ENCODE results near the gene HIBCH. TPM values are rescaled to one million over a fixed set of nuclear protein-coding genes. Genes with fewer than 3 reads are reported as not detected.
"Not testable (repeated sequence)": the region's sequence is repeated elsewhere in the genome, so short reads cannot be mapped to it uniquely, and the experiment has no call there.

The HIBCH gene
- total and polyA plus RNA-seq, 3 donors from 2014 or later: 44.1 to 67.0 (median 46.1) TPM

GRCh38 chr2:190162851-190163250 is 156.8 kb downstream of the HIBCH start:
- no peak for TF ChIP-seq POLR2A (IDR thresholded peaks at IDR 0.05)
- TF ChIP-seq CTCF (IDR thresholded peaks at IDR 0.05): no peak
- 89 to 95% methylated on average over 11 of the region's 11 CpGs for WGBS, 2 donors

GRCh38 chr2:190159453-190159852 is 160.2 kb downstream of the HIBCH start:
- 48 to 60% methylated on average over 3 of the region's 3 CpGs for WGBS, 2 donors
- H3K27ac ChIP-seq: no peak overlapping the region
- H3K27me3 ChIP-seq: no peaks in the 10 kb centered on the region
- no peak overlapping the region for H3K4me3 ChIP-seq
- no peaks in the 10 kb centered on the region for H3K36me3 ChIP-seq (ENCODE audit: low read depth, missing control alignments)
- TF ChIP-seq POLR2A (IDR thresholded peaks at IDR 0.05) (no peak), CTCF (IDR thresholded peaks at IDR 0.05) (no peak)
- intact Hi-C loops (cut with DNase I; ENCODE audit: low total_unique reads): no loop called here
- H3K4me1 ChIP-seq: no peaks in the 10 kb centered on the region
- H3K9me3 ChIP-seq: no peaks in the 10 kb centered on the region
- no peak for DNase-seq

More at GRCh38 chr2:190162851-190163250, 156.8 kb downstream of the HIBCH start:
- Histone ChIP-seq H3K27me3 (no peaks in the 10 kb centered on the region), H3K27ac (no peak overlapping the region), H3K9me3 (no peaks in the 10 kb centered on the region), H3K4me3 (no peak overlapping the region), H3K4me1 (no peaks in the 10 kb centered on the region), H3K36me3 (ENCODE audit: low read depth, missing control alignments) (no peaks in the 10 kb centered on the region)
- intact Hi-C loops (cut with DNase I; ENCODE audit: low total_unique reads): no loop called here
- DNase-seq: no peak

GRCh38 chr2:190158798-190159434 is 160.7 kb downstream of the HIBCH start:
- no peaks in the 10 kb centered on the region for H3K4me1 ChIP-seq
- H3K27me3 ChIP-seq: no peaks in the 10 kb centered on the region
- DNase-seq: no peak
- no peaks in the 10 kb centered on the region for H3K9me3 ChIP-seq
- intact Hi-C loops (cut with DNase I; ENCODE audit: low total_unique reads): no loop called here
- H3K36me3 ChIP-seq (ENCODE audit: low read depth, missing control alignments): no peaks in the 10 kb centered on the region
- TF ChIP-seq POLR2A (IDR thresholded peaks at IDR 0.05) (no peak), CTCF (IDR thresholded peaks at IDR 0.05) (no peak)
- no peak overlapping the region for H3K4me3 ChIP-seq
- H3K27ac ChIP-seq: no peak overlapping the region
- WGBS, 2 donors: 82 to 93% methylated on average over 3 of the region's 3 CpGs

GRCh38 chr2:190157613-190158528 is 161.8 kb downstream of the HIBCH start:
- intact Hi-C loops (cut with DNase I; ENCODE audit: low total_unique reads); DNase-seq; H3K27me3 ChIP-seq; H3K4me1 ChIP-seq; H3K36me3 ChIP-seq (ENCODE audit: low read depth, missing control alignments); H3K27ac ChIP-seq; H3K4me3 ChIP-seq; H3K9me3 ChIP-seq: not testable (repeated sequence)
- WGBS, 2 donors: 87 to 92% methylated on average over 10 of the region's 10 CpGs

- H3K4me3 ChIP-seq: no peak overlapping the region
- no peaks in the 10 kb centered on the region for H3K4me1 ChIP-seq
- DNase-seq: no peak
- no peak overlapping the region for H3K27ac ChIP-seq
- intact Hi-C loops (cut with DNase I; ENCODE audit: low total_unique reads): no loop called here
- no peaks in the 10 kb centered on the region for H3K27me3 ChIP-seq
- no peaks in the 10 kb centered on the region for H3K9me3 ChIP-seq
- no peaks in the 10 kb centered on the region for H3K36me3 ChIP-seq (ENCODE audit: low read depth, missing control alignments)
- TF ChIP-seq POLR2A (IDR thresholded peaks at IDR 0.05) (no peak), CTCF (IDR thresholded peaks at IDR 0.05) (no peak)
- 93 to 94% methylated on average over 4 of the region's 4 CpGs for WGBS, 2 donors
These were observed 163.0 kb downstream of the HIBCH start for GRCh38 chr2:190156530-190157212.

Data from testis (tissue), 3 donors.